Epithelial cell of proximal tubule (primary cell): ENCODE measurements around the gene GTF3C5. TPM values are rescaled to one million over a fixed set of nuclear protein-coding genes. Genes with fewer than 3 reads are reported as not detected.
A peak's percentile ranks its signal among the peaks of the same experiment; 100 is the strongest.

Source experiments
- DNase-seq: peaks from one replicate; pipeline ENCODE4 v3.0.0-alpha.2; 2011; ENCODE audit warnings: low read depth
- H3K4me3 ChIP-seq: 2 replicates; pipeline ENCODE4 v1.5.1; 2011; ENCODE audit warnings: low read depth, mild to moderate bottlenecking, low read length
- total RNA-seq: library from RNA; depleted of rRNA; stranded (reverse); fragments of >200 nt; gene quantifications from 2 replicates; pipeline ENCODE4 v1.2.3, GENCODE V29; 2015
- TF ChIP-seq, protein P1 (sequence below): conservative IDR thresholded peaks from 2 replicates; pipeline ENCODE4 v1.5.1; 2012; ENCODE audit warnings: low read depth, mild to moderate bottlenecking, low read length

GTF3C5 gene
- total RNA-seq, 1 donor from 2014 or later, result 112 TPM

DNA sequence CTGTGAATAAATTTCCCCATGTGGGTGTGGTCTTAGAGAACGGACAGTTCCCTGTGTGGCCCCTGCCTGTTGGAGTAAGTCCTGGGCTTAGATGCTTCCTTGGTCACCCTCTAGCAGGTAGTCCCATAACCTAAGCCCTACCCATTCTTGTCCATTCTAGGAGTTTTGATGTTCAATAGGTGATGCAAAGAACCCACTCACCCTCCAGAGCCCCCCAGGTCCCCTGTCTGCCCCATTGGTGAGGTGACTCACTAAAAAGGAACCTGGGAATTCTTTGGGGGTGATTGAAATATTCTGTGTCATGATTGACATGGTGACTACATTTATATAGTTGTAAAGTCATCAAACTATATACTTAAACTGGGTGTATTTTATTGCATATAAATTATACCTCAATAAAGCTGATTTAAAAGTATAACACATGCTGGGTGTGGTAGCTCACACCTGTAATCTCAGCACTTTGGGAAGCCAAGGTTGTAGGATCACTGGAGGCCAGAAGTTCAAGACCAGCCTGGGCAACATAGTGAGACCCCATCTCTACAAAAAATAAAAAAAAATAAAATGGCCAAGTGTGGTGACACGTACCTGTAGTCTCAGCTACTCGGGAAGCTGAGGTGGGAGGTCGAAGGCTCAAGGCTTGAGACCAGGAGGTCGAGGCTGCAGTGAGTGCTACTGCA lies 20.8 kb upstream of the GTF3C5 start:
- H3K4me3 ChIP-seq, result no peak overlapping the region
- TF ChIP-seq, protein P1, sequence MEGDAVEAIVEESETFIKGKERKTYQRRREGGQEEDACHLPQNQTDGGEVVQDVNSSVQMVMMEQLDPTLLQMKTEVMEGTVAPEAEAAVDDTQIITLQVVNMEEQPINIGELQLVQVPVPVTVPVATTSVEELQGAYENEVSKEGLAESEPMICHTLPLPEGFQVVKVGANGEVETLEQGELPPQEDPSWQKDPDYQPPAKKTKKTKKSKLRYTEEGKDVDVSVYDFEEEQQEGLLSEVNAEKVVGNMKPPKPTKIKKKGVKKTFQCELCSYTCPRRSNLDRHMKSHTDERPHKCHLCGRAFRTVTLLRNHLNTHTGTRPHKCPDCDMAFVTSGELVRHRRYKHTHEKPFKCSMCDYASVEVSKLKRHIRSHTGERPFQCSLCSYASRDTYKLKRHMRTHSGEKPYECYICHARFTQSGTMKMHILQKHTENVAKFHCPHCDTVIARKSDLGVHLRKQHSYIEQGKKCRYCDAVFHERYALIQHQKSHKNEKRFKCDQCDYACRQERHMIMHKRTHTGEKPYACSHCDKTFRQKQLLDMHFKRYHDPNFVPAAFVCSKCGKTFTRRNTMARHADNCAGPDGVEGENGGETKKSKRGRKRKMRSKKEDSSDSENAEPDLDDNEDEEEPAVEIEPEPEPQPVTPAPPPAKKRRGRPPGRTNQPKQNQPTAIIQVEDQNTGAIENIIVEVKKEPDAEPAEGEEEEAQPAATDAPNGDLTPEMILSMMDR, result no peak
- DNase-seq, result no peak

DNA sequence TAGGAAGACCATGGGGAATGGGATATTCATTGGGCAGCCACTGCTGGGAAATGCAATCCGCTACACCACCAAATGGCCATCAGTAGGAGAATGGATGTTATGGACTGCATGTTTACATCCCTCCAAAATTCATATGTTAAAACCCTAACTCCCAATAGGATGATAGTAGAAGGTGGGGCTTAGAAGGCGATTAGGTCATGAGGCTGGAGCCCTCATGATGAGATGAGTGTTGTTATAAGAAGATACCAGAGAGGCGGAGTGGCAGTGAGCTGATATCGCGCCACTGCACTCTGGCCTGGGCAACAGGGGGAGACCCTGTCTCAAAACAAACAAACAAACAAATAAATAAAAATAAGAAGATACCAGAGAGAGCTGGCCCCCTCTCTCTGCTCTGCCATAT lies 16.1 kb upstream of the GTF3C5 start:
- TF ChIP-seq, protein P1, result no peak
- H3K4me3 ChIP-seq, result no peak overlapping the region
- no peak for DNase-seq

DNA sequence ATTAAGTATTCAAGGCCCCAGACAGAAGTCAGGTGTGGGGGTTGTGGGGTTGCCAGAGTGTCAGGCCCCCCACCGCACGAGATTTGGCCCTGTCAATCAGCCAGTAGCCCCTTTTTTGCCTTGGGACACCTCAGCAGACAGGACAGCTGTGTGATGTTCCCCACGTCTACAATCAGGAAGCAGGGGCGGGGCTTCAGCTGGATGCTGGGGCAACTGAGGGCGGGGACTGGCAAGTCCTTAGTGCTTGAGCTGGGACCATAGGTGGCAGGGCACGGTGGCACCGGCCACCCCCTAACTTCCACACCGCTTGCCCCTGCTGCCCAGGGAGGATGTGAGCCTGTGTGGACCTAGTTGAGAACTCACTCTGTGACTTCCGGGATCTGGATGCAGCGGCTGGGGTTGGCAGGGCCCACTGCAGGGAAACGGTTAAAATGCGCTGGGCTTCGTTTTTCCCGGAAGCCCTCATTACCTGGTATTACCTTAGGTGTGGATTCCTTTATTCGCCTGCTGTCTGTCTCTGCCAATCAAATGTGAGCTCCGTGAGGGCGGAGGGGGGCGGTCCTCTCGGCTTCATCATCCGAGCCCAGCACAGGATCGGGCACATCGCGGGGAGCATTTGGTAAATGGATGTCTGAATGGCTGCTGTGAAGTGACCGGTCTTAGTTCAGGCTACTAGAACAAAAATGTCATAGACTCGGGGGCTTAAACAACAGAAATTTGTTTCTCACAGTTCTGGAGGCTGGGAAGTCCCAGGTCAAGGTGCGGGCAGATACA lies 7.5 kb upstream of the GTF3C5 start:
- TF ChIP-seq, protein P1, result no peak
- no peak for DNase-seq
- H3K4me3 ChIP-seq, result no peak overlapping the region

DNA sequence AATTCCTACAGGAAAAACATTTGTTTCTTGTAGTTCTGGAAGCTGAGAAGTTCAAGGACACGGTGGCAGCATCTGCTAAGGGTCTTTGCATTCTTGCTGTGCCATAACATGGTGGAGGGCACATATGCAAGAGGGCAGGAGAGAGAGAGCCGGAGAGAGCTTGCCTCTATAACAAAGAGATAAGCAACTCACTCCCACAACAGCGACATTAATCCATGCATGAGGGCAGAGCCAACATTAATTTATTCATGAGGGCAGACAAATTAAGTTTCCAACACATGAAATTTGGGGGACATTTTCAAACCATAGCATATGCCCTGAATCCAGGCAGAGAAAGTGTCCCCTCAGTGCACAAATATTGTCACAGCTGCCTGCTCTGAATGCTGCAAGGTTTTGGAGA lies 4.4 kb upstream of the GTF3C5 start:
- no peak for DNase-seq
- TF ChIP-seq, protein P1, result no peak
- H3K4me3 ChIP-seq, result no peak overlapping the region

DNA sequence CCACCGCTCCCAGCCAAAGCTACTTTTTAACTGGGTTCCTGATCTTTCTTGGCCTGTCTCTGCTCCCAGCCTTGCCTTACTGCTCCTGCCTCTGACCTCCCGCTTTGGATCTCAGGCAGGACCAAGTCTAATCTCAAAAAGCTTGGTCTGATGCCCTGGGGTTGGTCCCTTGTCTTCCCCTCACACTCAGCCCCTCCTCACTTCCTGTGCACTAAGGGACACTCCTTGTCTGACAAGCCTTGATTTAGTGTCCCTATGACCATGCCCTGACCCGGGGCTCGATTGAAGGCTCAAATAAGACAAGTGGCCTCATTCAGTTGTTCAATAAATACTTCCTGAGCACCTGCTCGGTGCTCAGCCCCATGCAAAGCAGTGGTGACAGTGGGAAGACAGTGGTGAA lies 3.7 kb upstream of the GTF3C5 start:
- DNase-seq, result no peak
- TF ChIP-seq, protein P1, result no peak

DNA sequence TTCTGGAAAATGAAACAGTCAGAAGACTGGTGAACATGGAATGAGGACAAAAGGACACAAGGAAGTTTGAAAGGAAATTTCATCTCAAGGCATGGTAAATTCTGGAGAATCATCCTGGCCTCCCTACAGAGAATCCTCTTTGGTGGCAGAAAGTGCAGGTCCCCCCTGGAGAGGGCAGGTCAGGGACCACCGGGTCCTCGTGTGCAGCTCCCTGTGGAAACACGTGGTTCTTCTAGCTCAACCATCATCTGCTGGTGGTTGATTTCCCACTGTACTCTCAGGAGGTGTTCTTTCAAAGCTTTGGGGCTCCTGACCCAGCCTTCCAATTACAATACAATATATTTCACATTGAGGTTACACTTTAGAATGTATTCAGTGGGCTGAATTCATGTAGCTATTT lies 2.6 kb upstream of the GTF3C5 start:
- H3K4me3 ChIP-seq, result no peak overlapping the region
- no peak for DNase-seq
- TF ChIP-seq, protein P1, result no peak

More for the DNA sequence above, 3.7 kb upstream of the GTF3C5 start:
- no peak overlapping the region for H3K4me3 ChIP-seq

DNA sequence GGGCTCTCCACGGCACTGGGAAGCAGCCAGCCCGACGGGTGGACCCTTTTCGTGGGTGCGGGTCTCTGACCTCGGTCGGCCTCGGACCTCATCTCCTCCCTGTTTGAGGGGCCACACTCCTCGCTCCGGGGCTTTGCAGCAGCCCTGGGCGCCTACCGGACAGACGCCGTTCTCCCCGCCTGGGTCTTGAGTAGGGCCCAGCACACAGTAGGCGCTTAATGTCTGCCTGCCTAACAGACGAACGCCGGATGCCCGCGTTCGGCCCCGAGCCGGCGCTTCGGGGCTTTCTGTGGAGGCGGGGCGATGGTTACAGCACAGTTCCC lies 842 bp upstream of the GTF3C5 start:
- H3K4me3 ChIP-seq, result peak overlapping the region; percentile 86
- no peak for DNase-seq

More for the DNA sequence above, 842 bp upstream of the GTF3C5 start:
- TF ChIP-seq, protein P1, result no peak
